Right lobe of liver (tissue), 6 donors: ENCODE measurements around the gene COMT. TPM values are rescaled to one million over a fixed set of nuclear protein-coding genes. Genes with fewer than 3 reads are reported as not detected.
A peak's percentile ranks its signal among the peaks of the same experiment; 100 is the strongest.

Experiments
- ATAC-seq, 4 donors: fragments of 200-7000 bp; cut with Tn5 transposase; one replicate each; pipeline ENCODE4 v1.9.1; 2020; ENCODE audit warnings: mild to moderate bottlenecking in 4 of 4, moderate library complexity in 4 of 4
- DNase-seq, 3 donors: peaks; one replicate each; pipeline ENCODE4 v3.0.0-alpha.2; 2020
- H3K27ac ChIP-seq, 3 donors: fragments of 200-600 bp; one replicate each; pipeline ENCODE4 v1.8.0; 2022
- H3K27me3 ChIP-seq, 2 donors: fragments of 200-600 bp; one replicate each; pipeline ENCODE4 v1.8.0; 2022
- H3K36me3 ChIP-seq, 4 donors: fragments of 200-600 bp; sonication (generic) in 1 of 4; one replicate each; pipeline versions ENCODE4 v1.5.1 to v1.8.0; 2017 to 2022; ENCODE audit warnings: control low read depth in 1 of 4
- H3K4me1 ChIP-seq, 4 donors: fragments of 200-600 bp; sonication (generic) in 1 of 4; one replicate each; pipeline versions ENCODE4 v1.5.1 to v1.8.0; 2017 to 2022; ENCODE audit warnings: control low read depth in 1 of 4
- H3K4me3 ChIP-seq, 3 donors: fragments of 200-600 bp; one replicate each; pipeline ENCODE4 v1.8.0; 2022
- H3K9me3 ChIP-seq, 4 donors: fragments of 200-600 bp; sonication (generic) in 1 of 4; one replicate each; pipeline versions ENCODE4 v1.5.1 to v1.8.0; 2017 to 2022; ENCODE audit warnings: control low read depth in 1 of 4
- CTCF ChIP-seq, 4 donors: fragments of 200-600 bp in 3 of 4; fragments of 450-650 bp in 1 of 4; IDR thresholded peaks; one replicate each; pipeline versions ENCODE4 v1.5.1 to v1.8.0; 2016 to 2022; ENCODE audit warnings: antibody characterized with exemption in 4 of 4, mild to moderate bottlenecking in 2 of 4
- POLR2A ChIP-seq: fragments of 450-650 bp; IDR thresholded peaks from one replicate; pipeline ENCODE4 v1.6.1; 2017; ENCODE audit warnings: antibody characterized with exemption, mild to moderate bottlenecking
- WGBS: methylation state at CpG from one replicate; pipeline ENCODE4 v1.1.6; 2018; ENCODE audit warnings: low coverage, low lambda C conversion rate; ENCODE audit not compliant: insufficient coverage; ENCODE audit errors: missing lambda C conversion rate; 5-methylcytosine and 5-hydroxymethylcytosine counted together
- intact Hi-C, 2 donors: fragments of 100-400 bp; cut with DNase I; formaldehyde crosslinking; loops; one replicate each; pipeline versions ENCODE4 v1.11.2 to v1.14.1; 2022
- total RNA-seq, 6 experiments: library from RNA; depleted of rRNA in 2 of 6; stranded (reverse); fragments of >200 nt in 2 of 6; fragmentation: NEBNext Ultra II Directional in 3 of 6; extraction: Animal tissue kit (Norgen Biotek cat#: 25700) in 3 of 6; gene quantifications; one replicate each; pipeline versions ENCODE4 v1.1.0 to v1.2.4, GENCODE V29; 2016 to 2023
- donor health status: DM: no; HTN: yes; CAD: no.
- donor health status: DM: no; HTN: no; CAD: no.
- donor health status: DM: no; HTN: no; CAD: no.
- donor health status: DM: no; HTN: yes; CAD: no.
- donor health status: DM: no; HTN: yes; CAD: no.

Gene COMT
- total RNA-seq, 6 experiments from 2014 or later: 144 to 270 (median 200) TPM

DNA sequence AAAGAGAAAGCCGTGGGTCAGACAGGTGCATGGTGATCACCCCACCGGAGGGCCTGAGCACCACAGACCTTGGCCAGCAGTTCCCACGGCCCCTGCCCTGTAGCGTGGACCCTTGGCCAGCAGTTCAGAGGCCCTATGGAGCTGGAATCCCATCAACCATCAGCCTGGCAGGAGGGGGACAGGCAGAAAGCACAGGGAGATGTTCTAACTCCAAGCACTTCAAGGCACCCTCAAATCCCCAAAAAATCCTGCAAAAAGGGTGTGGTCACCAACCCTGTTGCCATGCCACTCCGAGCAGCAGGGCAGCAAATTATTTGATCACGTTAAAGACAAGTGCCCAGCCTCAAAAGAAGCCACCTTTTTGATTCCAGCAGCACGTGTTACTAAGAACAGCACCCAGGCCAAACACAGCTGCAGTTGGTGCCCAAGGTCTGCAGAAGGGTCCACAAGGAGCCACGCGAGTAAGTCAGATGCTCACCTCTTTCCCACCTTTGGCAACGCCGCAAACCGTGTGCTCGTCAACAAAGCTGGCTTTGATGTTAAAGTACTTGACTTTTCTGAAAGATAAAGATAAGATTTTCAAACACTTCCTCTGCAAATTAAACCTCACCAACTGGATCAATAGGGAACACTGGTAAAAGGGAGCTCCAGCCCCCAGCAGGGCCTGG lies 26.2 kb upstream of the COMT start:
- Histone ChIP-seq H3K36me3 (peaks cover 0 to 50% (median 19%) of the 10 kb centered on the region in 4 donors), H3K4me3 (no peak overlapping the region), H3K9me3 (no peaks in the 10 kb centered on the region), H3K27me3 (no peaks in the 10 kb centered on the region), H3K27ac (peak overlapping the region in 1 of 3 donors; percentile 50), H3K4me1 (peaks cover 0 to 3% (median 0%) of the 10 kb centered on the region in 4 donors)
- 84% methylated on average over 9 of the region's 13 CpGs for WGBS
- no peak for TF ChIP-seq CTCF (IDR thresholded peaks at IDR 0.05)
- no peak for TF ChIP-seq POLR2A
- intact Hi-C loops: no loop called here
- no peak for DNase-seq
- no peak for ATAC-seq

DNA sequence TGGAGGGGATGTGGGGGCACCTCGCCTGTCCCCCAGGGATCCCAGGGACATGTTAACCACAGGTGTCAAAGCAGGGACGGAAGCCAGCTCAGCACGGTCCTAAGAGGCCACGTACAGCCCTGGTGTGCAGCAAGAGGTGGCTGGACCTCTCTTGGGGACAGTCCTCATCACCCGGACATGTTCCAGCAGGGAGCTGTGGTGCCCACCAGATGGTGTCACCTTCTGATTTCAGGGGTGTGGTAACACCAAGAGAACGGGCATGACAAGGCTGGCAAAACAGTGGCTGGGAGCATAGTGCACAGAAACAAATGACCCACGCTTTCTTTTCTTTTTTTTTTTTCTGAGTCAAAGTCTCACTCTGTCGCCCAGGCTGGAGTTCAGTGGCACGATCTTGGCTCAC lies 25.6 kb upstream of the COMT start:
- TF ChIP-seq POLR2A (no peak), CTCF (IDR thresholded peaks at IDR 0.05) (peak in 2 of 4 donors; percentile 5 to 25)
- ATAC-seq: peak; percentile 64 to 85 (median 66)
- H3K36me3 ChIP-seq: peaks cover 0 to 50% (median 19%) of the 10 kb centered on the region in 4 donors
- H3K27me3 ChIP-seq: no peaks in the 10 kb centered on the region
- intact Hi-C loops: no loop called here
- 60% methylated on average over 2 of the region's 9 CpGs for WGBS
- peak overlapping the region in 1 of 3 donors; percentile 50 for H3K27ac ChIP-seq
- no peaks in the 10 kb centered on the region for H3K9me3 ChIP-seq
- H3K4me1 ChIP-seq: peaks cover 0 to 3% (median 0%) of the 10 kb centered on the region in 4 donors
- no peak for DNase-seq
- no peak overlapping the region for H3K4me3 ChIP-seq

- intact Hi-C loops: no loop called here
- no peak for DNase-seq
- TF ChIP-seq CTCF (IDR thresholded peaks at IDR 0.05) (no peak), POLR2A (no peak)
- Histone ChIP-seq H3K9me3 (no peaks in the 10 kb centered on the region), H3K4me3 (no peak overlapping the region), H3K27ac (no peak overlapping the region), H3K4me1 (peaks cover 0 to 3% (median 0%) of the 10 kb centered on the region in 4 donors), H3K36me3 (peaks cover 0 to 50% (median 19%) of the 10 kb centered on the region in 4 donors), H3K27me3 (no peaks in the 10 kb centered on the region)
- 73% methylated on average over 5 of the region's 7 CpGs for WGBS
- no peak for ATAC-seq
These were observed 24.6 kb upstream of the COMT start for GRCh38 chr22:19916941-19917340.

DNA sequence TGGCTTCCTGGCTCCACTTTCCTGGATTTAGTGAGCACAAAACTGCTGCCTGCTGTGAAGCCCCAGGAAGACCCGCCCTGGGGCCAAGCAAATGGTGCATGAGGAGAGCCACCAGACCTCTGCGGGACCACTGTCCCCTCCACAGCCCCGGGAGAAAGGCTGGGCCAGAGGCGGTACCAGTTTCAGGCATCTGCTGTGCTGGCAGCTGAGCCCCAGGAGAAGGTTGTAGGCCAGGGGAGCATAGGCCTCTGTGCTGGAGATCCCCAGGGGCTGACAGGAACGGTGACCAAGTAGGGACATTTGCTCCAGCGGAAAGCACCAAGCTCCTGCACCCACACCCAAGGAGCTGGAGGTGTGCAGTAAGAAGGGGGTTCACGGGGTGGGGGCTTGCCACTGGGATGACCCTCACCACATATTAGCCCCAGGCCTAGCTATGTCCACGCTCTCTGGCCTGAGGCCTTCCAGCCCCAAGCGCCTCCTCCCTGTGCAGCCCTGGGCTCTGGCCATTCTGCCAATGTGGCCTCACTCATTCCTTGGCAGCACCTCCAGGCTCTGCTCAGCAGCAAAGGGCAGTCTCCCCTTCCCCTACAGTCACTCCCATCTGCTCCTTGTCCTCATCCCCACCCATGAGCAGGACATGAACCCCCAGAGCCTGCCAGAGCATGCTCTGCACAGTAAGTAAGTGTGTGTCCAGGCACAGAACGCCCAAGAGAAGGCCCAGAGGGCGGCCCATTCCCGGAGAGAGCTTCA lies 24.0 kb upstream of the COMT start:
- peaks cover 0 to 47% (median 19%) of the 10 kb centered on the region in 4 donors for H3K36me3 ChIP-seq
- 90% methylated on average over 3 of the region's 12 CpGs for whole genome bisulfite sequencing
- ATAC-seq (no peak), DNase-seq (no peak)
- H3K4me1 ChIP-seq: peaks cover 0 to 3% (median 0%) of the 10 kb centered on the region in 4 donors
- no peaks in the 10 kb centered on the region for H3K9me3 ChIP-seq
- H3K4me3 ChIP-seq: no peak overlapping the region
- H3K27ac ChIP-seq: no peak overlapping the region
- H3K27me3 ChIP-seq: no peaks in the 10 kb centered on the region
- intact Hi-C loops: no loop called here
- no peak for TF ChIP-seq CTCF (IDR thresholded peaks at IDR 0.05)
- TF ChIP-seq POLR2A: no peak
